NCI-H1092 treated with DMSO at 0.1 percent for 48 hours (cell line): ENCODE data around the gene MKS1.
A peak's percentile ranks its signal among the peaks of the same experiment; 100 is the strongest.

Source experiments
- DNase-seq: peaks from one replicate; lab custom pipeline; 2025; lab: John Stamatoyannopoulos, UW

The MKS1 gene

DNA sequence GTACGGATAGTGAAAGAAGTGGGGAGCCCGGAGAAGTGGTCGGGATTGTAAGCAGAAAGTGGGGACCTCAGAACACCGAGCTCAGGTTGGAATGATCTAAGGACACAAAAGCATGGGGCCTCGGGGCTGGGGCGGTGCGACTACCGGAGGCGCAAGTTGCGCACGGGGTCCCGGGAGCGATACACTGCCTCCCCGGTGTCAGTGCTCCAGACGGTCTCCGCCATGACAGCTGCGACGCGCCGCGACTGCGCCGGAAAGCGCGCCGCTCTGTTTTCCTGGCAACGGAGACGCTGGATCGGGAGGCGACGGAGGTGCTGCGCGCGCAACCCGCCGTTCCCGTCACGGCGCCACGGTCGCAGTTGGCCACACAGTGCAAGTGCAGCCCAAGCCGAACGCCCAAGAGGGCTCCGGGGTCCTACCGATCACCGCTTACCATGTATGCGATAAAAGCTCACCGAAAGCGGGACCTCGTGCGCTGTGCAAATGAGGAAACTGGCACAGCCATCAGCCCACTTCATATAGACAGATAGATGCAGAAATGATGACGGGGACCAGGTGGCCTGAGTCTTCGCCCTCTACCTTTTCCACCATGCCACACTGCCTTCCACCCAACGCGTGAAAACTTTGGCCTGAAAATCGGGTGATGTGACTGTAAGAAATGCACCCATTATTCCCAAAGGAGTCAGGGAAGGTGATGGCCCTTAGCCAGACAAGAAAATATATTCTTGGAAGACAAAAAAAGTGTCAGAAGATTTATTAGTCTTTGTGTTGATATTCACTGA lies at the start of gene MKS1:
Gene MKS1 (minus strand): TSS at position 249 of the 782 bp plus-strand sequence. CDS start 25 bp downstream, at position 224.
- peak; percentile 91 for DNase-seq

DNA sequence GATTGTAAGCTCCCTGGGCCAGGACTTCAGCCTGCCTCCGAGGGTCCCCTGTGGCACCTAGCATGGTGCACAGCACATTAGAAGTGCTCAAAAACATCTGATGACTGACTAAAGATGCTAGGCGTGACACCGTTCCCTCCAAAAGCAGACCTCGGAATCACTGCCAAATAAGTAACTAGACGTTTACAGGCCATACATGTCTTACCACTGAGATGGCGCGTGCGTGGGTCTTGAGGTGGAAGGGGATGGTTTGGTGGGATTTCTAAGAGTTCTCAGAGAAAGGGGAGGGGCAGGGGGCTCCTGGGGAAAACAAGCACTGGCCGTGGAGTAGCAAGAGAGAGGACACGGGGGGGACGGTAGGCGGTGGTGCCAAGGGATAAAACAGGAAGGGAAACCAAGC lies 49.3 kb upstream of the MKS1 start:
- DNase-seq, result no peak

GRCh38 chr17:58267347-58268324 lies 48.6 kb upstream of the MKS1 start:
- DNase-seq, result no peak

- DNase-seq, result no peak
Observed at GRCh38 chr17:58265902-58266875, 47.1 kb upstream of the MKS1 start.

DNA sequence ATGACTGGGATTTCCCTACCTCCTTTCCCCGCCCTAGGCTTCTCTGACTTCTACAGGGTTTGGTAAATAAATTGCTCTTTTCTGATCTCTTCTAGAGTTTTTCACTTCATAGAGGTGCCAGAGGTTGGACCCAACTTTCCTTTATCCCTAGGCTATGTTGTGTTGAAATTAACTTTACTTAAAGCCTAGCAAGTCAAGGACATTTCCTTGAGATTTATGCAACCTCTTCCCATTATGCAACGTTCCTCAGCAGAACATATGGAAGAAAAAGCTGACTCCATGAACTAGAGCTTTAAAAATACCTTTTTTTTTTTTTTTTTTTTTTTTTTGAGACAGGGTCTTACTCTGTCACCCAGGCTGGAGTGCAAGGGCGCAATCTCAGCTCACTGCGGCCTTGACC lies 46.2 kb upstream of the MKS1 start:
- no peak for DNase-seq

GRCh38 chr17:58264407-58265103 lies 45.5 kb upstream of the MKS1 start:
- DNase-seq, result no peak

DNA sequence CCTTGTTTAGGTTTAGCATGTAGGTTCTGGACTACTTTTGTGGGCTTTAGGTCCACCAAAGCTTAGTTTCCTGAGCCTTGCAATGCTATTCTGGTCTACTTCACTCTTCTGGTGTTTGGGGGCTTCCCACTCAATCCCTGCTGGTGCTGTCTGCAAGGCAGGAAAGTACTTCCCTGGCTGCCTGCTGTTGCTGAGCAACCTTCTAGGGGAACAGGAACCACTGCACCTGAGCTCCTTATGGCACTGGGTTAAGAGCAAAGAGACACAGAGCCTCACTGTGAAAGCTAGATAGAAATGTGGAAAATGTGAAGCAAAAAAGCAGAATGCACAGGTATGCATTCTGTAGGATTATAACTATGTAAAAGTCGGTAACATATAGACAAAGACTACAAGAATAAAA lies 44.7 kb upstream of the MKS1 start:
- no peak for DNase-seq

DNA sequence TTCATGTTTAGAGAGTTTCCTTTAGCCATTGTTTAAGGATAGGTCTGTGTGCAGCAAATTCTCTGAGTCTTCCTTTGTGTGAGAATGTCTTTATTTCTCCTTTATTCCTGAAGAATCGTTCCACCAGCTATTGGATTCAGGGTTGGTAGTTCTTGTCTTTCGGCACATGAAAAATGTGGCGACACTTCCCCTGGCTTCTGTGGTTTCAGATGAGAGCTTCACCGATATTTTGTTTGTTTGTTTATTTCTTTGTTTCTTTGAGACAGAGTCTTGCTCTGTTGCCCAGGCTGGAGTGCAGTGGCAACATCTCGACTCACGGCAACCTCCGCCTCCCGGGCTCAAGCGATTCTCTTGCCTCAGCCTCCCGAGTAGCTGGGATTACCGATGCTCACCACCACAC lies 43.1 kb upstream of the MKS1 start:
- no peak for DNase-seq

GRCh38 chr17:58254803-58255202 lies 35.7 kb upstream of the MKS1 start:
- DNase-seq, result no peak

- no peak for DNase-seq
Observed at GRCh38 chr17:58253082-58253481, 34.0 kb upstream of the MKS1 start.

DNA sequence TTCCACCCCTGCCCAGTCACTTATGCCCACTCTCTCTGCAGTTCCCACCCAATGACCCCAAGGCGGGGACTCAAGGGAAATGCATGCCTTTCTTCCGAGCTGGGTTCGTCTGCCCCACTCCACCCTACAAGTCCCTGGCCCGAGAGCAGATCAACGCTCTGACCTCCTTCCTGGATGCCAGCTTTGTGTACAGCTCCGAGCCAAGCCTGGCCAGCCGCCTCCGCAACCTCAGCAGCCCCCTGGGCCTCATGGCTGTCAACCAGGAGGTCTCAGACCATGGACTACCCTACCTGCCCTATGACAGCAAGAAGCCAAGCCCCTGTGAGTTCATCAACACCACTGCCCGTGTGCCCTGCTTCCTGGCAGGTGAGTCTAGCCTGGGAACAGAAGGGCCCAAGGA lies 33.1 kb upstream of the MKS1 start:
- DNase-seq, result no peak

DNA sequence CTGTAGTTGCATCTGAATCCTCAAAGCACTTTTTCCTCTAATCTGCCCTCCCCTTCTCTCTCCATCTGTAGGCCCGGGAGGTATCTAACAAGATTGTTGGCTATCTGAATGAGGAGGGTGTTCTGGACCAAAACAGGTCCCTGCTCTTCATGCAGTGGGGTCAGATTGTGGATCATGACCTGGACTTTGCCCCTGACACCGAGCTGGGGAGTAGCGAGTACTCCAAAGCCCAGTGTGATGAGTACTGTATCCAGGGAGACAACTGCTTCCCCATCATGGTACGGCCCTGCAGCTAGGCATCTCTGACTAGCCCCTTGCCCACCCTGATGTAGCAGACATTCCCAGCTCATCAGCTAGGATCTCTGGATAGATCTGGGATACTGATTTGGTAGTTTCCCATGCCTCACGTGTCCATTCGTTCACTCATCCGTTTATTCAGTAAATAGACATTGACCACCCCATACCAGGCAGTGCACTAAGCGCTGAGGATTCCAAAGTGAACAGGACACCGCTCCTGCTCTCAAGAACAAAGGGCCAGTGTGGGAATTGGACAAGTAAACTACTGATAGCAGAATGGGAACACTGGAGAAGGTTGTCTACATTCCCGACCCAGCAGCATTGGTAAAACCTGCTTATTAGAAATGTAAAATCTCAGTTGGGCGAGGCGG lies 31.4 kb upstream of the MKS1 start:
- no peak for DNase-seq

GRCh38 chr17:58249270-58250133 lies 30.4 kb upstream of the MKS1 start:
- DNase-seq, result peak; percentile 73

DNA sequence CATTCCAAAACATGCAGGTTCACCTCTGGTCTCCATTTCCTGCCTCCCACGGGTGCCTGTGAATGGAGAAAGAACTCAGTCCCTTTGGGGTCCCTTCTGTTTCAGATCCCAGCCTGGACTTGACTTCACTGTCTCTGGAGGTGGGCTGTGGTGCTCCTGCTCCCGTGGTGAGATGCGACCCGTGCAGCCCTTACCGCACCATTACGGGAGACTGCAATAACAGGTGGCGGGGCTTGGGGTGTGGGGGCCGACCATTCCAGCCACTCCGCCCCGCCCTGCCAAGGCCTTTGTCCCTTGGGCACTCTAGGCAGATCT lies 29.9 kb upstream of the MKS1 start:
- DNase-seq, result no peak

- no peak for DNase-seq
Observed at GRCh38 chr17:58247511-58248363, 28.7 kb upstream of the MKS1 start.

- no peak for DNase-seq
Observed at GRCh38 chr17:58246781-58247180, 27.7 kb upstream of the MKS1 start.

- no peak for DNase-seq
Observed at GRCh38 chr17:58246104-58246740, 27.2 kb upstream of the MKS1 start.

DNA sequence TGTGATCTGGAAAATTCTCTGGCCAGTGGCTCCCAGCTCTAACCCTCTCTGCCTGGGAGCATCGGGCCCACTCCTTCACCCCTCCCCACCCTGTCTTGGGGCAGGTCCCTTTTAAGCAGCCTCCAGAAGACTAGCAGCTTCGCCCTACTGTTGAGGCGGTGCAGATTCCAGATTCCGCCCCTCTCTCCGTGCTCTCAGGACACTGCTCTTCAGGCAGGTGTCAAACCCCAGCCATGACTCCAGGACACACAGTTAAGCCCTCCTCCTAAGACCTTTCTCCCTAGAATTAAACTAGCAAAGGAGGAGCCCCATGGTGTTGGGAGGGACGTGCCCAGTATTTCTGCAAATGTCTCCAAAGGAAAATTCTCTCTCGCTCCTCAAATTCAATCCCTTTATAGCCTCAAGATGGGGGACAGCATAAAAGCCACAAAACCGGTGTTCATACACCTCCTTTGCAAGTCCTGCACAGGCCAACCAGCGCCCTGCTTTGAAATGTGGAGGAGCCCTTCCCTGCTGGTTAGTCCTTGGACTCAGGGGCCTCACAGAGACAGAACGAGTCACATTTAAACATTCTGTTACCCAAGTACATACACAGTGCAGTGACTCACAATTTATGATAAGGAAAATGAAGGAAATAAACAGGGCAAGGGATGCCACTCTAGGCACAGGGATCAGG lies 26.5 kb upstream of the MKS1 start:
- no peak for DNase-seq
